SIG-M5 treated with dmso at 0.1 percent for 504 hours (cell line): Measurements from ENCODE around the gene OSBP2.

Experiments
- DNase-seq: peaks from one replicate; lab custom pipeline; 2025; ENCODE audit not compliant: unreplicated experiment; lab: John Stamatoyannopoulos, UW

The OSBP2 gene

DNA sequence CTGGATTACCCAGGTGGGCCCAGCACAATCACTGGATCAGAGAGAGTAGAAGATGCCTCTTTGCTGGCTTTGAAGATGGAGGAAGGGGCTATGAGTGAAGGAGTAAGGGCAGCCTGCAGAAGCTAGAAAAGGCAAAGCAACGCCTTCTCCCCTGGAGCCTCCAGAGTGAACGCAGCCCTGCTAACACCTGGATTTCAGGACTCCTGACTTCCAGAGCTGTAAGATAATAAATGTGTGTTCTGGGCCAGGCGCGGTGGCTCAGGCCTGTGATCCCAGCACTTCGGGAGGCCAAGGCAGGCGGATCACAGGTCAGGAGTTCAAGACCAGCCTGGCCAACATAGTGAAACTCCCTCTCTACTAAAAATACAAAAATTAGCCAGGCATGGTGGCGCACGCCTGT is 171.5 kb downstream of the OSBP2 start:
- DNase-seq, result no peak

DNA sequence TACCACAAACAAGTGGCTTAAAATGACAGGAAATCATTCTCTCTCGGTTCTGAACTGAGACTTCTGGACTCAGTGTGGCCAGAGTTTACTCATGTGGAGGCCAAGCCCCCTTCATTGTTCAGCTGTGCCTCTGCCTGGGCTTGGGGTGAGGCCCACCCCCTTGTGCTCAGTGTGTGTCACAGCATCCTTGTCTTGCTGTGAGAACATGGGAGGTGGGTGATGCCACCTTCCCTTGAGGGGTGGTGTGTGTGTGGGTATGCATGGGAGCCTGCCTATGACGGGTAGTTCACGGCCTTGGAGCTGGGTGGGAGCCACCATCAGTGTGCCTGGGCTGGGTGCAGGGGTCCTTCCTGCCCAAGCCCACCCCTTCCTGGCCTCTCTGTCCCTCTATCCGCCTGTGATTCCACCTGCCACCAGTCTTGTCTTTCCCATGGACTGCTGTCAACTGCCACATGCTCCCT is 172.2 kb downstream of the OSBP2 start:
- DNase-seq, result no peak

GRCh38 chr22:30867746-30868662 is 173.3 kb downstream of the OSBP2 start:
- no peak for DNase-seq

GRCh38 chr22:30868663-30869385 is 174.2 kb downstream of the OSBP2 start:
- no peak for DNase-seq

GRCh38 chr22:30869667-30870395 is 175.2 kb downstream of the OSBP2 start:
- DNase-seq, result no peak

DNA sequence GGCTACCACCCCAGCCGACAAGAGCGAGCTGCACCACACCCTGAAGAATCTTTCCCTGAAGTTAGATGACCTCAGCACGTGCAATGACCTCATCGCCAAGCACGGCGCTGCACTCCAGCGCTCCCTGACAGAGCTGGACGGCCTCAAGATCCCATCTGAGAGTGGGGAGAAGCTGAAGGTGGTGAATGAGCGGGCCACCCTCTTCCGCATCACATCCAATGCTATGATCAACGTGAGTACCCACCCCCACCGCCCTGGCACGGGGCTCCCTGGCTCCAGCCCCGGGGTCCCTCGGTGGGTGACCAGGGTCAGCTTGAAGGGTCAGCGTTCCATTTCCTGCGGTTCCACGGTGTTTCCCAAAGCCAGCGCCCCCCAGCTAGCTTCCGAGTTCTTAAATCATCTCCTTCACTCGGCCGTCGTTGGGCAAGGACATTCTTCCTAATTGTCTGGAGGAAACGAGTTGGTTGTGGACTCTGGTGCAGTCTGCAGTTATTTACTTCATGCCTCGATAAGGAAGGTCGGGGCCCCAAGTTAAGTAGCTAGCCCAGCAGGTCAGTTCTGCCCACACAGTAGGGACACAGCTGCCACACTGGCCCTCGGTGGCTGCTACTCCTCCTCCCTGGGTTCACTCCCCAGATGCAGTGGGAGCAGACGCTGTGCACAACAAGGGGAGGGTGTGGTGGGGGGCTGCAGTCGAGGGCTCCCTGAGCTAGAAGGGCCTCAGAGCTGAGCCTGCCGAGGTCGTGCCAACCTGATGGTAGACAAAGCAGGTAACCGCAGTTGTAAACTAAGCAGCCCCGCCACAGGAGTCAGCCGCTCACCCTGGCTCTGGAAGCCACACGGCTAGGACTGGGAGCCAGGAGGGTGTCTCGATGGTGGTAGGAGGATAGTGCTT is 176.0 kb downstream of the OSBP2 start:
- DNase-seq, result no peak

- DNase-seq, result no peak
These were observed 177.0 kb downstream of the OSBP2 start for GRCh38 chr22:30871391-30872284.

GRCh38 chr22:30872285-30873041 is 177.8 kb downstream of the OSBP2 start:
- no peak for DNase-seq

DNA sequence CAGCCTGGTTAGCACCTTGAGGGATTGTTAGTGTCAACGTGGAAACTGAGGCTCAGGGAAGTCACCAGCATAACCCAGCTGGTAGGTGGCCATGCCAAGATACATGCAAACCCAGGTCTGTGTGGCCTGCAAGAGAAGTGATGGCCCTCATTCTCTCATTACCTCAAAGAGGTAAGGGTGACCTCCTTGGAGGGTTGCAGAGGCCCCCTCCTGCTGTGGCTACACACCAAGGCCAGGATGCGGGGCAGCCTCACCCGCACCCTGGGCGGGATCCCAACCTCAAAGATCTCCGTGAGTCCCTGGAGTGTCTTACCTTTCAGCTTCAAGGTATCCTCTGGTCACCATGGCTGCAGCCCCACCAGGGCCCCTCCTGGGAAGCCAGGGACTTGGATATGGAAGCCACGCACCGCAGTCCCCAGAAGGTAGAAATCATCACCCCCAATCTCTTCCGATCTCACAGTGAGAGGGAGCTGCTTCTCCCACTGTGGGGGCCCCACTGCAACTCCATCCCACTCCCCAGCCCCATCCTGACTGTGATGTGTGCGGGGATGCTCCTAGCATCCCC is 178.5 kb downstream of the OSBP2 start:
- DNase-seq, result no peak

GRCh38 chr22:30873661-30874060 is 179.0 kb downstream of the OSBP2 start:
- DNase-seq, result no peak

GRCh38 chr22:30874431-30875370 is 180.0 kb downstream of the OSBP2 start:
- no peak for DNase-seq

GRCh38 chr22:30875481-30876215 is 181.0 kb downstream of the OSBP2 start:
- no peak for DNase-seq

DNA sequence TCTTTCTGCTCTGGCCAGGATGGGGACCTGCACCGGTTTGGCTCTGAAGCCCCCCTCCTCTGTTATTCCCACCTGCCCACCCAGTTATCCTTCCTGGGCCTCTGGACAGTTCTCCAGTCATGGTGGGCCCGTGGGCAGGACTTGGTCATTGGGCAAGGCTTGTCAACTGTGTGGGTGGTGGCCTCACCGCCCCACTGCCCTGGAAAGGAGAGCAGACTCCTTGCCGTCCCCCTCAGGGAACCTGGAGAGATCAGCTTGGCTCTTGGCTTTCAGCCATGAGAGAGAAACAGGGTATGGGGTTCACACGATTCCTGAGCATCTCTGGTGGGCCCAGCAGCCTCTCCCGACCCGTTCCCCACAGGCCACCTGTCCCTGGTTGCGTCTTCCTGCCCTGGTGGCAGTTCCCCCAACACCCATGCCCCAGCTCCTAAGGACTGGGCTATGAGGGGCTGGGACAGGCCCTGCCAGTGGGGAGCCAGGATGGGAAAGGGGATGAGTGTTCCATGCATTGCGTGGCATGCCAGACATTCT is 181.6 kb downstream of the OSBP2 start:
- DNase-seq, result no peak

GRCh38 chr22:30876915-30877553 is 182.4 kb downstream of the OSBP2 start:
- no peak for DNase-seq

DNA sequence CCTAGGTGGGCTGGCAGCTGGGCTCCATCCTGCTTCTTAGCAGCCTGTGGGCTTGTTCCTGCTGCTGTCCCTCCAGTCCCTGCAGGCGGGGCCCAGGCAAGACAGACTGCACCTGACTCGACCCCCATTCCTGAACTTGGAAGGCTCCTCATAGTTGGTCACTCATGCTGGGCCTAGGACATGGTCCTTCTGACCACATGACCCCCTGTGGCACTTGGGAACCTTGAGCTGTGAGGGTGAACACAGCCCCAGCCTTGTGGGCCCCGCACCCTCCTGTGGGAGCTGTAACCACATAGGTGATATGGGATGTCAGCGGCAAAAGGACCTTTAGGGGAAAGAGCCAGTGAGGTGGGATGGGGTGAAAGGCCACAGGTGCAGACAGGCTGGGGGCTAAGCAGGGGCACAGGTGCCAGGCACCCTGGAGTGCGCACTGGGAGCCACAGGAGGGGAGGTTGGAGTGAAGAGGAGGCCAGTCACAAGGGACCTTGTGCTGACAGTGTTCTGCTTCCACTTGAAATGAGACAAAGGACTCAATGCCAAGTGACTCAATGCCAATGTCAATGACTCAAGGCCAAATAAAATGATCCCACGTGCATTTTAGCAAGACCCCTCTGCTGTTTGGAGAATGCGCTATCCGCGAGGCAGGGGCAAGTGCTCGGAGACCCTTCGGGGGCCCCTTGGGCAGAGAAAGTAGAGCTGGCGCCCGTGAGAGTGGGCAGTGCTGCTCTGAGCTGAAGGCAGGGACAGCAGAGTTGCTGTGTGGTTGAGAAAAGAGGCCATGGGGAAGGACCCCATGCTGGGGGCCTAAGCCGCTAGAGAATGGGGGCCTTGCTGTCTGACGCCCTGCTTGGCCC is 183.2 kb downstream of the OSBP2 start:
- DNase-seq, result no peak
